ENCODE results near the gene CD93. TPM values are rescaled to one million over a fixed set of nuclear protein-coding genes. Genes with fewer than 3 reads are reported as not detected.

CD93 gene
- total RNA-seq, 1 experiment from 2014 or later, result not detected

DNA sequence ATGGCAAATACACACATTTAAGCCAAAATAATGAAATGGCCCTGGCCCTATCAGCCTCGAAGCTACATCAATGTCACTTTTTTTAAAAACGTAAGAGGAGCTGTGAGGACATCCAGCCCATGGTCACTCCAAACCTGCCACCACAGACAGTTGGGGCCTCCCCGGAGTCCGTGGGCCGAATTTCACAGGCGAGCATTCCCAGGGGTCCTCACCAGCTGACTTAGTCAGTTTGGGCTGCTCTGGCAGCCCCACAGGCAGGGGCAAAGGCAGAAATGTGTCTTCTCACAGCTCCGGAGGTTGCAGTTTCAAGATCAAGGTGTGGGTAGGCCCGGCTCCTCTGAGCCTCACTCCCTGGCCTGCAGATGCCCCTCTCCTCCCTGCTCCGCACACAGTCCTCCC is 25.8 kb upstream of the CD93 start:
- H4K20me1 ChIP-seq (ENCODE audit: low read length), result no peaks in the 10 kb centered on the region
- H3K36me3 ChIP-seq (ENCODE audit: low read depth, low read length), result no peaks in the 10 kb centered on the region
- no TSS peak for BruUV-seq (replicated peaks)
- H3K4me2 ChIP-seq (ENCODE audit: low read length), result no peak overlapping the region
- H3K9me2 ChIP-seq (replicated peaks; ENCODE audit: low read length), result no peaks in the 10 kb centered on the region
- ATAC-seq, result no peak
- intact Hi-C loops (cut with micrococcal nuclease), result no loop called here
- H3K9ac ChIP-seq (ENCODE audit: low read length), result no peak overlapping the region
- TF ChIP-seq EZH2 (IDR thresholded peaks at IDR 0.05; ENCODE audit: low read length, unreplicated experiment) (no peak), EZH2phosphoT487 (IDR thresholded peaks at IDR 0.05; ENCODE audit: borderline replicate concordance, low read length) (no peak)
- TF ChIP-seq, protein P1, sequence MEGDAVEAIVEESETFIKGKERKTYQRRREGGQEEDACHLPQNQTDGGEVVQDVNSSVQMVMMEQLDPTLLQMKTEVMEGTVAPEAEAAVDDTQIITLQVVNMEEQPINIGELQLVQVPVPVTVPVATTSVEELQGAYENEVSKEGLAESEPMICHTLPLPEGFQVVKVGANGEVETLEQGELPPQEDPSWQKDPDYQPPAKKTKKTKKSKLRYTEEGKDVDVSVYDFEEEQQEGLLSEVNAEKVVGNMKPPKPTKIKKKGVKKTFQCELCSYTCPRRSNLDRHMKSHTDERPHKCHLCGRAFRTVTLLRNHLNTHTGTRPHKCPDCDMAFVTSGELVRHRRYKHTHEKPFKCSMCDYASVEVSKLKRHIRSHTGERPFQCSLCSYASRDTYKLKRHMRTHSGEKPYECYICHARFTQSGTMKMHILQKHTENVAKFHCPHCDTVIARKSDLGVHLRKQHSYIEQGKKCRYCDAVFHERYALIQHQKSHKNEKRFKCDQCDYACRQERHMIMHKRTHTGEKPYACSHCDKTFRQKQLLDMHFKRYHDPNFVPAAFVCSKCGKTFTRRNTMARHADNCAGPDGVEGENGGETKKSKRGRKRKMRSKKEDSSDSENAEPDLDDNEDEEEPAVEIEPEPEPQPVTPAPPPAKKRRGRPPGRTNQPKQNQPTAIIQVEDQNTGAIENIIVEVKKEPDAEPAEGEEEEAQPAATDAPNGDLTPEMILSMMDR (conservative IDR thresholded peaks at IDR 0.05; ENCODE audit: low read depth, low read length), result no peak
- no peaks in the 10 kb centered on the region for H3K79me2 ChIP-seq (ENCODE audit: low read length)
- POLR2A ChIA-PET (ENCODE audit: unreplicated experiment), result no interaction called here
- CTCF ChIA-PET, result no interaction called here
- no peak for DNase-seq
- 0 out of 2 replicates have a peak, but pooled peaks cover 7% of the 10 kb centered on the region for H3K27me3 ChIP-seq (ENCODE audit: low read length)
- no peaks in the 10 kb centered on the region for H3F3A ChIP-seq (ENCODE audit: low read length, unreplicated experiment)
- H3K27ac ChIP-seq (ENCODE audit: low read length), result no peak overlapping the region
- H3K4me3 ChIP-seq (ENCODE audit: low read length), result no peak overlapping the region
- no peak overlapping the region for H2AFZ ChIP-seq (ENCODE audit: low read length)
- no peaks in the 10 kb centered on the region for H3K9me3 ChIP-seq (ENCODE audit: low read length)
- H3K4me1 ChIP-seq (ENCODE audit: insufficient read depth, low read length), result no peaks in the 10 kb centered on the region; the same call in 1 of the 2 replicates

DNA sequence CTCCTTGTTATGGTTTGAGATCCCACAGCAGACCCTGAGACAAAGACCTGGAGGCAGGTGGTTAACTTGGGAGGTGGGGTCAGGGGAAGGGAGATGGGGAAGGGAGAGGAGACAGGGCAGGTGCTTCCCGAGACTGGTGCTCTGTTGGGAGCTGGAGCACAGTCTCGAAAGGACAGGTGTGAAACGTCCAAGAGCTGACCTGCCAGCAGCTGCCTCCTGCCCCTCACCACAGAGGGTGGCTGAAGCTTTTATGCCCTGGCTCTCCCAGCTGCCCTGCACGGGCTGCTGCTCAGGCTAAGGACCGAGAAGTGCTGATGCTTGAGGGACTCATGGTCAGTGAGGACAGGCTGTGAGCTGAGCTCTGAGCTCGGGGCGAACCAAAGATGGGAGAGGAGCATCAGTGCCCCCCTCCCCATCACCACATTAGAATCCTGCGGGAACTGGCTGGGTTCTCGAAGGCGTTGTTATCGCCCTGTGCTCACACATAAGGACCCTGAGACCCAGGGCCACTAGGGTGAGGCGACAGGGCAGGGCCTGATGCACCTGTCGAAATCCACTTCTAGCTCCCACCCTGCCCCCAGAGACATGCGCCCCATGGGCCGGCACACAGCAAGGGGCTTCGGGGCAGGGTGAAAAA is 25.3 kb upstream of the CD93 start:
- CTCF ChIA-PET, result no interaction called here
- Histone ChIP-seq H3K27ac (ENCODE audit: low read length) (no peak overlapping the region), H4K20me1 (ENCODE audit: low read length) (no peaks in the 10 kb centered on the region), H3K4me3 (ENCODE audit: low read length) (no peak overlapping the region), H3K9ac (ENCODE audit: low read length) (no peak overlapping the region), H3K36me3 (ENCODE audit: low read depth, low read length) (no peaks in the 10 kb centered on the region), H2AFZ (ENCODE audit: low read length) (no peak overlapping the region), H3K79me2 (ENCODE audit: low read length) (no peaks in the 10 kb centered on the region), H3K4me1 (ENCODE audit: insufficient read depth, low read length) (no peaks in the 10 kb centered on the region), H3K9me2 (replicated peaks; ENCODE audit: low read length) (no peaks in the 10 kb centered on the region), H3F3A (ENCODE audit: low read length, unreplicated experiment) (no peaks in the 10 kb centered on the region), H3K4me2 (ENCODE audit: low read length) (no peak overlapping the region), H3K27me3 (ENCODE audit: low read length) (0 out of 2 replicates have a peak, but pooled peaks cover 7% of the 10 kb centered on the region), H3K9me3 (ENCODE audit: low read length) (no peaks in the 10 kb centered on the region)
- intact Hi-C loops (cut with micrococcal nuclease), result no loop called here
- TF ChIP-seq, protein P1 (conservative IDR thresholded peaks at IDR 0.05; ENCODE audit: low read depth, low read length), result no peak
- no peak for TF ChIP-seq EZH2 (IDR thresholded peaks at IDR 0.05; ENCODE audit: low read length, unreplicated experiment)
- no peak for TF ChIP-seq EZH2phosphoT487 (IDR thresholded peaks at IDR 0.05; ENCODE audit: borderline replicate concordance, low read length)
- BruUV-seq (replicated peaks), result no TSS peak
- DNase-seq (no peak), ATAC-seq (no peak)
- POLR2A ChIA-PET (ENCODE audit: unreplicated experiment), result no interaction called here

DNA sequence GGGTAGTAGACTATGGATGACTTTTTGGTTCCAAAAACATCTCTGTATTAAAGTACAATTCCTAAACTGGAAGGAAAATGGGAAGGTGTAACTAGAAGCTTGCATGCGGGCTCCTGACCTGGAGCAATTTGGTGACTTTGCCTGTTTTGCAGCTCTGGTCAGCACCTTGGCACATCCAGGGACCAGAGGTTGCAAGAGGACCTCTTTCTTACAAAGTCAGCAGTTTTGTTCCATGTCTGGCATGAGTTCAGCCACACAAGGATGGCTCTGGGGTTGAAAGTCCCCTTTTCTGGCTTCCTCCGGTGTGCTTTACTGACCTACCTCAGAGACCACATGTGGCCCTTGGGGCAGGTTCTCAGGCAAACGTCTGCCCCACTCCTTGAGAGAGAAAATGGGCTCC is 22.7 kb upstream of the CD93 start:
- Histone ChIP-seq H3K27ac (ENCODE audit: low read length) (no peak overlapping the region), H3K36me3 (ENCODE audit: low read depth, low read length) (no peaks in the 10 kb centered on the region), H3K79me2 (ENCODE audit: low read length) (no peaks in the 10 kb centered on the region), H3K9me2 (replicated peaks; ENCODE audit: low read length) (no peaks in the 10 kb centered on the region), H3F3A (ENCODE audit: low read length, unreplicated experiment) (no peaks in the 10 kb centered on the region), H3K4me3 (ENCODE audit: low read length) (no peak overlapping the region), H2AFZ (ENCODE audit: low read length) (no peak overlapping the region), H3K27me3 (ENCODE audit: low read length) (peaks cover 10% of the 10 kb centered on the region; the same call in 1 of the 2 replicates), H3K4me2 (ENCODE audit: low read length) (no peak overlapping the region), H3K4me1 (ENCODE audit: insufficient read depth, low read length) (no peaks in the 10 kb centered on the region), H4K20me1 (ENCODE audit: low read length) (no peaks in the 10 kb centered on the region), H3K9me3 (ENCODE audit: low read length) (no peaks in the 10 kb centered on the region), H3K9ac (ENCODE audit: low read length) (no peak overlapping the region)
- DNase-seq (no peak), ATAC-seq (no peak)
- CTCF ChIA-PET, result no interaction called here
- TF ChIP-seq EZH2 (IDR thresholded peaks at IDR 0.05; ENCODE audit: low read length, unreplicated experiment) (no peak), EZH2phosphoT487 (IDR thresholded peaks at IDR 0.05; ENCODE audit: borderline replicate concordance, low read length) (no peak)
- TF ChIP-seq, protein P1 (conservative IDR thresholded peaks at IDR 0.05; ENCODE audit: low read depth, low read length), result no peak
- no TSS peak for BruUV-seq (replicated peaks)
- intact Hi-C loops (cut with micrococcal nuclease), result no loop called here
- POLR2A ChIA-PET (ENCODE audit: unreplicated experiment), result no interaction called here
